HepG2 (cell line): Measurements from ENCODE around the gene CCT8. TPM values are rescaled to one million over a fixed set of nuclear protein-coding genes. Genes with fewer than 3 reads are reported as not detected.

Experiments
- BORCS8-MEF2B ChIP-seq: sonication (generic); formaldehyde crosslinking; IDR thresholded peaks from 2 replicates; pipeline ENCODE4 v1.8.0; 2022; ENCODE audit warnings: mild to moderate bottlenecking, missing genetic modification reagents
- GATAD1 ChIP-seq: IDR thresholded peaks from 2 replicates; pipeline ENCODE4 v1.6.1; 2016; ENCODE audit warnings: missing genetic modification reagents, missing compliant biosample characterization
- GATAD2A ChIP-seq: IDR thresholded peaks from 2 replicates; pipeline ENCODE4 v1.6.1; 2016
- GPN1 ChIP-seq: sonication (generic); formaldehyde crosslinking; IDR thresholded peaks from 2 replicates; pipeline ENCODE4 v1.5.1; 2020; ENCODE audit warnings: missing genetic modification reagents, borderline replicate concordance
- HCFC1 ChIP-seq: fragments of 150-350 bp; IDR thresholded peaks from 2 replicates; pipeline ENCODE4 v1.6.1; 2014; ENCODE audit warnings: low read depth, low read length
- MAFG ChIP-seq: sonication (generic); formaldehyde crosslinking; IDR thresholded peaks from 2 replicates; pipeline ENCODE4 v1.5.1; 2020; ENCODE audit warnings: mild to moderate bottlenecking, missing genetic modification reagents
- MIER2 ChIP-seq: IDR thresholded peaks from 2 replicates; pipeline ENCODE4 v1.6.1; 2016; ENCODE audit warnings: missing biosample characterization, missing genetic modification reagents
- NFKB2 ChIP-seq: sonication (generic); formaldehyde crosslinking; IDR thresholded peaks from 2 replicates; pipeline ENCODE4 v1.4.0; 2020; ENCODE audit warnings: missing genetic modification reagents, borderline replicate concordance
- NKX3-1 ChIP-seq: sonication (generic); formaldehyde crosslinking; IDR thresholded peaks from 2 replicates; pipeline ENCODE4 v1.5.0; 2020; ENCODE audit warnings: missing genetic modification reagents
- RAD21 ChIP-seq: fragments of 450-650 bp; formaldehyde crosslinking; IDR thresholded peaks from 2 replicates; pipeline ENCODE4 v1.5.0; 2020; ENCODE audit warnings: mild to moderate bottlenecking
- RBAK ChIP-seq: sonication (generic); formaldehyde crosslinking; IDR thresholded peaks from 2 replicates; pipeline ENCODE4 v1.5.1; 2020; ENCODE audit warnings: mild to moderate bottlenecking, missing genetic modification reagents
- RXRB ChIP-seq: IDR thresholded peaks from 2 replicates; pipeline ENCODE4 v1.6.1; 2016; ENCODE audit warnings: borderline replicate concordance, missing genetic modification reagents, missing compliant biosample characterization
- SOX5 ChIP-seq: IDR thresholded peaks from 2 replicates; pipeline ENCODE4 v1.6.1; 2016; ENCODE audit warnings: borderline replicate concordance
- STAG1 ChIP-seq: sonication (generic); formaldehyde crosslinking; IDR thresholded peaks from 2 replicates; pipeline ENCODE4 v1.4.0; 2020; ENCODE audit warnings: missing genetic modification reagents
- TBP ChIP-seq: sonication (generic); formaldehyde crosslinking; IDR thresholded peaks from 2 replicates; pipeline ENCODE4 v1.5.0; 2020; ENCODE audit warnings: missing genetic modification reagents
- ZFY ChIP-seq: sonication (generic); formaldehyde crosslinking; IDR thresholded peaks from 2 replicates; pipeline ENCODE4 v1.4.0; 2020; ENCODE audit warnings: missing genetic modification reagents
- ZFYVE20 ChIP-seq: sonication (generic); formaldehyde crosslinking; IDR thresholded peaks from 2 replicates; pipeline ENCODE4 v1.8.0; 2023; ENCODE audit warnings: low read depth, mild to moderate bottlenecking, moderate library complexity, missing genetic modification reagents, borderline replicate concordance
- ZNF136 ChIP-seq: sonication (generic); formaldehyde crosslinking; IDR thresholded peaks from 2 replicates; pipeline ENCODE4 v1.8.1; 2022; ENCODE audit warnings: low read depth, mild to moderate bottlenecking, moderate library complexity, missing genetic modification reagents
- ZNF225 ChIP-seq: sonication (generic); formaldehyde crosslinking; IDR thresholded peaks from 2 replicates; pipeline ENCODE4 v1.4.0; 2020; ENCODE audit warnings: mild to moderate bottlenecking, missing genetic modification reagents
- ZNF33B ChIP-seq: sonication (generic); formaldehyde crosslinking; IDR thresholded peaks from 2 replicates; pipeline ENCODE4 v1.5.1; 2020; ENCODE audit warnings: mild to moderate bottlenecking, missing genetic modification reagents
- ZNF761 ChIP-seq: sonication (generic); formaldehyde crosslinking; conservative IDR thresholded peaks from 2 replicates; pipeline ENCODE4 v1.4.0; 2020; ENCODE audit warnings: mild to moderate bottlenecking, missing genetic modification reagents
- ZSCAN20 ChIP-seq: sonication (generic); formaldehyde crosslinking; IDR thresholded peaks from 2 replicates; pipeline ENCODE4 v1.4.0; 2020; ENCODE audit warnings: missing genetic modification reagents, mild to moderate bottlenecking, borderline replicate concordance
- ZSCAN31 ChIP-seq: sonication (generic); formaldehyde crosslinking; IDR thresholded peaks from 2 replicates; pipeline ENCODE4 v1.5.0; 2020; ENCODE audit warnings: low read depth, mild to moderate bottlenecking, missing genetic modification reagents
- polyA plus RNA-seq, 8 experiments: library from polyadenylated mRNA; depleted of rRNA in 3 of 8; stranded (reverse) in 7 of 8; unstranded in 1 of 8; fragments of >200 nt; fragmentation: Illumina TruSeq in 4 of 8; extraction: Trizol in 4 of 8; gene quantifications; 2 replicates each; pipeline versions ENCODE4 v1.2.1 to v1.2.3, GENCODE V29; 2011 to 2016; ENCODE audit warnings: low read depth in 4 of 8, missing spikeins in 1 of 8, mixed read lengths in 1 of 8; ENCODE audit not compliant: insufficient read depth in 1 of 8
- total RNA-seq, 5 experiments: library from RNA; depleted of rRNA; stranded (reverse); fragments of >200 nt; fragmentation: Illumina TruSeq; extraction: Trizol; gene quantifications; 2 replicates each; pipeline ENCODE4 v1.2.3, GENCODE V29; 2016; ENCODE audit warnings: low read depth in 1 of 5
- TF ChIP-seq, protein P1 (sequence below): IDR thresholded peaks from 2 replicates; pipeline ENCODE4 v1.6.1; 2016; ENCODE audit warnings: low read depth, missing genetic modification reagents, missing compliant biosample characterization
- TF ChIP-seq, protein P2 (sequence below): sonication (generic); formaldehyde crosslinking; IDR thresholded peaks from 2 replicates; pipeline ENCODE4 v1.5.0; 2020; ENCODE audit warnings: missing genetic modification reagents

Gene CCT8
- total and polyA plus RNA-seq, 2 of the 13 experiments (the other 11 are each of a cell fraction or from before 2014, with no cell fraction given): 127 to 325 TPM

DNA sequence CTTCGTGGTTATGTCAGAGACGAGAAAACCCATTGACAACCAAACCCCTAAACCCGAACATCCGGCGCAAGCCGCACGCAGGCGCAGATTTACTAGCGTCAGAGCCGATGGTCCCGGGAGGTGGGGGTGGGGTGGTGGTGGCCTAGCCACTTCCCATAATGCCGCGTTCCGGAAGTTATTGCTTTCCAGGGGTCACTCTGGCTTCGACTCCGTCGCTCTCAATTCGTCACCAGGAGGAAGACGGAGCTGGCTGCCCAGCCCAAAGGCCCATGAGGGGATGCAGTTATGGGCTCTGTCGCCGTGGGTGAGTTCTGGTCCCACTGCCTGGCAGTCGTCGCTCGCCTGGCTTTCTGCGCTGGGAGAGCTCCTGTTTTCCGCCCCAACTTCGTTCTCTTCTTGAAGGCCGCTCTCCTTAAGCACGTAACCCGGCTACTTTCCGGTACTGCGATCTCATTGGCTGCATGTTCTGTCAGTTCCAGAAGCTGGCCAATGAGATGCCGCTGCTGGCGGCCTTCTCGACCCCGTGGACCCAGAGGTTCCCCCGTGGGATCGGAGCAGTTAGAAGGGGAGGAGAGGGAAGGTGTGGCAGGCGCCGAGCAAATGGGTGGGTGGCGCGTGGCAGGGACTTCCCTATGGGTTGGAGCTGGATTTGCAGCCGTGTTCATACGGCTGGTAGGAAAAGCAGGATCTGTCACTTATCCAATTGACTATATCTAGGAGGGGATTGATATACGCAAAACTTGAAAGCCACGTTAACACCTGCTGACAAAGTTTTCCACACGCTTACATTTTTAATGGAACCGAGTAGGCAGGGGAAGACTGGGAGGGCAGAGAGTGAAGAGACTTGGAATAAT is 48.7 kb downstream of the CCT8 start, which contains the start of gene USP16 (continued):
- TF ChIP-seq, protein P1, sequence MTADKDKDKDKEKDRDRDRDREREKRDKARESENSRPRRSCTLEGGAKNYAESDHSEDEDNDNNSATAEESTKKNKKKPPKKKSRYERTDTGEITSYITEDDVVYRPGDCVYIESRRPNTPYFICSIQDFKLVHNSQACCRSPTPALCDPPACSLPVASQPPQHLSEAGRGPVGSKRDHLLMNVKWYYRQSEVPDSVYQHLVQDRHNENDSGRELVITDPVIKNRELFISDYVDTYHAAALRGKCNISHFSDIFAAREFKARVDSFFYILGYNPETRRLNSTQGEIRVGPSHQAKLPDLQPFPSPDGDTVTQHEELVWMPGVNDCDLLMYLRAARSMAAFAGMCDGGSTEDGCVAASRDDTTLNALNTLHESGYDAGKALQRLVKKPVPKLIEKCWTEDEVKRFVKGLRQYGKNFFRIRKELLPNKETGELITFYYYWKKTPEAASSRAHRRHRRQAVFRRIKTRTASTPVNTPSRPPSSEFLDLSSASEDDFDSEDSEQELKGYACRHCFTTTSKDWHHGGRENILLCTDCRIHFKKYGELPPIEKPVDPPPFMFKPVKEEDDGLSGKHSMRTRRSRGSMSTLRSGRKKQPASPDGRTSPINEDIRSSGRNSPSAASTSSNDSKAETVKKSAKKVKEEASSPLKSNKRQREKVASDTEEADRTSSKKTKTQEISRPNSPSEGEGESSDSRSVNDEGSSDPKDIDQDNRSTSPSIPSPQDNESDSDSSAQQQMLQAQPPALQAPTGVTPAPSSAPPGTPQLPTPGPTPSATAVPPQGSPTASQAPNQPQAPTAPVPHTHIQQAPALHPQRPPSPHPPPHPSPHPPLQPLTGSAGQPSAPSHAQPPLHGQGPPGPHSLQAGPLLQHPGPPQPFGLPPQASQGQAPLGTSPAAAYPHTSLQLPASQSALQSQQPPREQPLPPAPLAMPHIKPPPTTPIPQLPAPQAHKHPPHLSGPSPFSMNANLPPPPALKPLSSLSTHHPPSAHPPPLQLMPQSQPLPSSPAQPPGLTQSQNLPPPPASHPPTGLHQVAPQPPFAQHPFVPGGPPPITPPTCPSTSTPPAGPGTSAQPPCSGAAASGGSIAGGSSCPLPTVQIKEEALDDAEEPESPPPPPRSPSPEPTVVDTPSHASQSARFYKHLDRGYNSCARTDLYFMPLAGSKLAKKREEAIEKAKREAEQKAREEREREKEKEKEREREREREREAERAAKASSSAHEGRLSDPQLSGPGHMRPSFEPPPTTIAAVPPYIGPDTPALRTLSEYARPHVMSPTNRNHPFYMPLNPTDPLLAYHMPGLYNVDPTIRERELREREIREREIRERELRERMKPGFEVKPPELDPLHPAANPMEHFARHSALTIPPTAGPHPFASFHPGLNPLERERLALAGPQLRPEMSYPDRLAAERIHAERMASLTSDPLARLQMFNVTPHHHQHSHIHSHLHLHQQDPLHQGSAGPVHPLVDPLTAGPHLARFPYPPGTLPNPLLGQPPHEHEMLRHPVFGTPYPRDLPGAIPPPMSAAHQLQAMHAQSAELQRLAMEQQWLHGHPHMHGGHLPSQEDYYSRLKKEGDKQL (CRISPR knock-in tag): no peak
- TF ChIP-seq TBP (CRISPR knock-in tag) (no peak), ZSCAN20 (CRISPR knock-in tag) (no peak), GATAD1 (CRISPR knock-in tag) (peak; percentile 96), ZFYVE20 (CRISPR knock-in tag) (no peak), NKX3-1 (CRISPR knock-in tag) (peak; percentile 79; the same call in 1 of the 2 replicates), MAFG (CRISPR knock-in tag) (no peak), ZNF225 (no peak), ZSCAN31 (CRISPR knock-in tag) (peak; percentile 74), MIER2 (CRISPR knock-in tag) (no peak), ZNF761 (peak; percentile 78; the same call in 1 of the 2 replicates), ZNF136 (CRISPR knock-in tag) (no peak), RXRB (peak; percentile 51; the same call in 1 of the 2 replicates), GATAD2A (CRISPR knock-in tag) (no peak), RBAK (peak; percentile 18; the same call in 1 of the 2 replicates), SOX5 (0 out of 2 replicates have a peak, but pooled peaks have one; percentile 11), STAG1 (CRISPR knock-in tag) (no peak), NFKB2 (CRISPR knock-in tag) (peak; percentile 85), RAD21 (CRISPR knock-in tag) (no peak; the same call in 1 of the 2 replicates), BORCS8-MEF2B (peak; percentile 59; the same call in 1 of the 2 replicates), GPN1 (CRISPR knock-in tag) (no peak), HCFC1 (peak; percentile 60; the same call in 1 of the 2 replicates), ZFY (peak; percentile 98), ZNF33B (CRISPR knock-in tag) (no peak)
- TF ChIP-seq, protein P2, sequence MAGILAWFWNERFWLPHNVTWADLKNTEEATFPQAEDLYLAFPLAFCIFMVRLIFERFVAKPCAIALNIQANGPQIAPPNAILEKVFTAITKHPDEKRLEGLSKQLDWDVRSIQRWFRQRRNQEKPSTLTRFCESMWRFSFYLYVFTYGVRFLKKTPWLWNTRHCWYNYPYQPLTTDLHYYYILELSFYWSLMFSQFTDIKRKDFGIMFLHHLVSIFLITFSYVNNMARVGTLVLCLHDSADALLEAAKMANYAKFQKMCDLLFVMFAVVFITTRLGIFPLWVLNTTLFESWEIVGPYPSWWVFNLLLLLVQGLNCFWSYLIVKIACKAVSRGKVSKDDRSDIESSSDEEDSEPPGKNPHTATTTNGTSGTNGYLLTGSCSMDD (CRISPR knock-in tag): no peak; the same call in 1 of the 2 replicates
